Amygdala (tissue), 56 donors: ENCODE results near the gene C20orf144.
"Not testable (repeated sequence)": the region's sequence is repeated elsewhere in the genome, so short reads cannot be mapped to it uniquely, and the experiment has no call there.

Experiments used
- DNase-seq, 56 donors: peaks; one replicate each; lab custom pipeline; 2025; lab: John Stamatoyannopoulos, UW

Gene C20orf144

DNA sequence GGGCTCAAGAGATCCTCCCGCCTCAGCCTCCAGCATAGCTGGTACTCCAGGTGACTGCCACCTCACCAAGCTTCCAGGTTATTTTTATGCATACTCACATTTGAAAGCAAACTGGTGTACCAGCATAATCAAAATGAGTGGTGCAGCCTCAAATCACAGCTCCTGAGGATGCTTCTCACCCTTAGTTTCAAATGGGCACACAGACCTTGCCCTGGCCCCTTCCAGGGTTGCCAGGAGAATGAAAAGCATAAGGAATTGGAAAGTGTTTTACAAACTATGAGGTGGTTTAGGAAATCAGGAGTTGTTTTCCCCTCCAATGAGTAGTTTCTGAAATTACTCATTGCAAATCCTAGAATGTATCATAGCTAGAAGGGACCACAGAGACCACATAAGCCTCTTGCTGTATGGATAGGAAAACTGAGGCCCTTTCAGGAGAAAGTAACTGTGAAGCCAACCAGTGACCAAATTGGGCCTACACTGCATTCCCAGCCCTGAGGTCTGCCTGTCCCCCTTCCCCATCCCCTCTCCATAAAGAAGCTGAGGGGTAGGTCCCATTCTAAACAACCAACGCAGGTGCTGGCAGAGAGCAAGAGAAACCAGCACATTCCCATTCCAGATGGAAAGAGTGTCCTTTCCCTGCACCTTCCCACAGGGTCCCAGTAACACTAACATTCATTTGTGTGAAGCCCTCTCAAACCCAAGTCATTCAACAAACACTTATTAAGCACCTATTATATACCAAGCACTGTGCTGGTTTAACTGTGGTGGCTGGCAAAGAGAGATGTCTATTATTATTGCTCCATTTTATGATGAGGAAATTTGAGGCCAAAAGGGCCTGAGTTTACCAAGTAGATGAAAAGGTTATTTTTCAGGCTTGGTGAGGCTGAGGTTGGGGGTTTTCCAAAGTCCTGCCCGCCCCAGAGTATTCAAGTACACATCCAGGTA is 26.1 kb downstream of the C20orf144 start:
- DNase-seq = no peak

DNA sequence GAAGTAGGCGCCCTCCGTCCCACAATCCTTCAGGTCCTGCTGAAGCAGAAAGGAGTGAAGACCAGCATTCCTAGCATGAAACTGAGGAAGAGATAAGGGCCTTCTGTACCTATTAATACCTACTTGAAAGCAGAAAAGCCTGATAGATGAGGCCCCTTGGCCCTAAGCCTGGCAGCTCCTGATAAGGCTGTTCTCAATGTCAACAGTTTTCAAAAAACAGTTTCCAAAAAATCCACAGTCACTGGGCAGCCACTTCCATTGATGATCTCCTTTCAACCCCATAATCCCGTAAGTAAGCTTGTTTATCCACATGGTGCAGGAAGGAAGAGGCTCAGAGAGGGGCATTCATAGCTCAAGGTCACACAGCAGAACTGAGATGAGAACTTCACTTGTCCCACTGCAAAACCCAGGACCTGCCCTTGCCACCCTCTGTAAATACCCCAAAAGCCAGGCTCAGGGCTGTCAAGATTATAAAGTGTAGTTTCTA is 26.9 kb downstream of the C20orf144 start:
- DNase-seq = no peak

DNA sequence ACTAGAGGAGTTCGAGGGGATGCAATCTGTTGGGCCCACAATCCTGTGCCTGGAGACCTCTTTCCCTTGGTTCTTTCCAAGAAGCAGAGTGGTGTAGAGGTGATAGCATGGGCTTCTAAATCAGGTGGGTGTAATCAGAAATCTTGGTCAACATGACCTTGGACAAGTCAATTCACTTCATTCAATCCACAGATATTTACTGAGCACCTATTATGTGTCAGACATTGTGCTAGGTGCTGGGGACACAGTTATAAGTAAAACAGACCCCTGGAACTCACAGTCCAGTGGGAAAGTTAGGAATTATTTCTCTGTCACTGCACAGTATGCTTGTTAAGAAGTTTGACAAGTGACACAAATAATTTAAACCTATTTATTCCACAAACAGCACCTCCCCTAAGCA is 27.4 kb downstream of the C20orf144 start:
- no peak for DNase-seq

DNA sequence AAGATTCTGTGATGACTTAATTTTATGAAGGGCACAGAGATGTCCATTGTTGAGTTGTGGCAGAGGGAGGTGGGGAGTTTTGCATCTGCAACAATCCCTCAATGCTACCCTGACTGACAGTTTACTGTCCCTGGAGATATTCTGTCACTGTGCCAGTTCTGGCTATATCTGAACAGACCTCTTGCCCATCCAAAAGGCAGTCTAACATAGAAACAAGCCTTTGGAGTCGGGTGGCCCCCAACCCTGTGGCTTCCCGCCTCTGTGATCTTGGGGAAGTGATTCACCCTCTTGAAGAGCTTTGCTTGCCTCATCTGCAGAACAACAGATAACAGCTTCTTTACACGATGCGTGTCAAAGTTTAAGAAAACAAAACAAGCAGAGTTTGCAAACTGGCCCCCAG is 27.8 kb downstream of the C20orf144 start:
- peak in 23 of 56 donors; percentile 14 to 68 (median 38) for DNase-seq

DNA sequence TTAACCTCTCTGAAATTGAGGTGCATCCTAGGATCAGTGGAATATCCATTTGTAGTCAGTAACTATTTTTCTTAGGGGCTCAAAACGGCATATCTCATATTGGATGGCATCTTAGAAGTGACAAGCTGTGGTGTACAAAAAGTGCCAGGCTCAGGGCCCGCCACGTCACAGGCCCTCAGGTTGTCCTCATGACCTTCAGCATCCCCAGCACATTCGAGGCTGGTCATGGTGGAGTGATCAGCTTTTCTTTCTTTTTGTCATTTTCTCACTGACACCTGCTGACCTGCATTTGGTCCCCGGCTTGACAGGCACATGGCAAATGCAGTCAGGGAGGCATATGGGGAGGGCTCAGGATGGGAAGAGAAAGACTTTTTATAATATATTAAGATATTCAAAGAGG is 31.2 kb downstream of the C20orf144 start:
- DNase-seq = peak in 2 of 56 donors; percentile 44 to 61

DNA sequence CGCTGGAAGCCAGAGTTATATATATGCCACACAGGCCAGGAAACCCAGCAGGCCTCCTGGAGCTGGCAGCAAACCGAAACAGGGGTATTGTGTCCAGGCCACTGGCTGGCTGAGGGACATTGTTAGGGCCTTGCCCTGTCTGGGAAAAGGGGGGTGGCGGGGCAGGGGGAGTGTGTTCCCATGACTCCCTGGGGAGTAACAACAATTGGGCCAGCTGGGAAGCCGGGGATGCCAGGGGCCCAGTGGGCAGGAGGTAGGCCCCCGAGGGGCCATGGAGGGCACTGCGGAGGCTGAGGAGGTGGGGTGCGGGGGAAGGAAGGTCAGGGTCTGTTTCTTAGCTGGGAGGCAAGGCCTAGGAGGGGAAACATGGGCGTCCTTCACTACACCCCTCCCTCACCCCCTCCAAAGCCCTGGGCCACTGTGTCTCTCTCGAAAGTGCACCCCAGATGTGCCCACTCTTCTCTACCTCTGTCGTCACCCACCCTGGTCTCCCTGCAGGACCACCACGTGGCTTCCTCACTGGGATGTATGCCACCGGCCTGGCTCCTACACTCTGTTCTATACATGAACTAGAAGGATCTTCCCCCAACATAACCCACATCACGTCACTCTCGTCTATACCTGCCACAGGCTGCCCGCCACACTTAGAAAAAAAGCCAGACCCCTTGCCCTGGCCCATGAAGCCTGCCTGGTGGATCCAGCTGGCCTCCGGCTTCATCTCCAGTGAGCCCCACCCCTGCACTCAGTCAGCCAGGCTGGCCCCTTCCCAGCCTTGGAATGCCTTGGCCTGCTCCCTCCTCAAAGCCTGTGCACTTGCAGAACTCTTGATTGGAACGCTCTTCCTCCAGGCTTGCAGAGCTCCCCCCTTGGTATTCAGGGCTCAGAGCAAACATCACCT is 31.9 kb downstream of the C20orf144 start:
- peak in 53 of 56 donors; percentile 18 to 90 (median 72) for DNase-seq

DNA sequence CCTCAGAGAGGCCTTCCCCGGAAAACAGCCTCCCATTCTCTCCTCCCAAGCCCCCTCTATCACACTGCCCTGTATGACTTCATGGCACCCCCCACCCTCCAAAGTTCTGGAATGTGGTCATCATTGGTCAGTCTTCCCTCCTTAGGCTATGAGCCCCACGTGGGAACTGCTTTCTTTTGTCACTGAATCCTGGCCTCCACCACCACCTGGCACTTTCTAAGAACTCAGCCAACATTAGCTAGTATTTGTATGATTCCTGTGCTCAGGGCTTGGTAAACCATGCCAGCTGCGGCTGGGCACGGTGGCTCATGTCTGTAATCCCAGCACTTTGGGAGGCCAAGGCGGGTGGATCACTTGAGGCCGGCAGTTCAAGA is 32.5 kb downstream of the C20orf144 start:
- peak in 10 of 56 donors; percentile 36 to 69 (median 49) for DNase-seq

DNA sequence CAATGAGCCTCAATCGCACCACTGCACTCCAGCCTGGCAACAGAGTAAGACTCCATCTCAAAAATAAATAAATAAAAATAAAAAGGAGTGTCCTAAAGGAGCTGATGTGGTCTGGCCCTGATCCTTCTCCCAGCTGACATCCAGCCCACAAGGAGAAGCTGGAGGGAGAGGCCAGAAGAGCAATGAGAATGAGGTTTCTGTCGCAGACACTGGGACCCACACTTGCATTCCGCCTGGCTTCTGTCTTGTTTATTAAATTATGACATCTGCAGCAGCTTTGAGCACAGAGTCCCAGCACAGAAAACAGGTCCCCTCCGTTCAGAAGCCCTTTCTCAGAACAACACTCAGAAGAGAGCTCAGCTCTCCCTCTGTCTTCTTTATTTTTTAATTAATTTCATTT is 34.3 kb downstream of the C20orf144 start:
- no peak for DNase-seq

DNA sequence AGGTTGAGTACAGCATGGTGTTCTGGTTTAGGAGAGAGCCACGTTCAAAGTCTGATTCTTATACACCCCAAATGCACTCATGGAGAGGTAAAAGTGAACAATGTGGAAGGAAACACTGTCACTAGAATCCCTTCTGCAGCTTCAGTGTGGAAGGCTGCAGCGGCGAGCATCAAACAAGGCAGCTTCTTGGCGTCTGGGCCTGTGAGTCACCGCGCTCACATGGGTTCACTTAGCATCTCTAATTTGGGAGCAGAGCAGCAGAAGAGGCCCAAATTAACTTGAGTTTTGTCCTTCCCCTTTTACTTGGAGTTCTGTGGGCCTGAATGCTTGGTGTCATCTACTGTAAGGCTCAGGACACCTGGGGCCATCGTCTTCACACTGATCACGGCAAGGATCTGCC is 35.0 kb downstream of the C20orf144 start:
- peak in 36 of 56 donors; percentile 9 to 76 (median 46) for DNase-seq

DNA sequence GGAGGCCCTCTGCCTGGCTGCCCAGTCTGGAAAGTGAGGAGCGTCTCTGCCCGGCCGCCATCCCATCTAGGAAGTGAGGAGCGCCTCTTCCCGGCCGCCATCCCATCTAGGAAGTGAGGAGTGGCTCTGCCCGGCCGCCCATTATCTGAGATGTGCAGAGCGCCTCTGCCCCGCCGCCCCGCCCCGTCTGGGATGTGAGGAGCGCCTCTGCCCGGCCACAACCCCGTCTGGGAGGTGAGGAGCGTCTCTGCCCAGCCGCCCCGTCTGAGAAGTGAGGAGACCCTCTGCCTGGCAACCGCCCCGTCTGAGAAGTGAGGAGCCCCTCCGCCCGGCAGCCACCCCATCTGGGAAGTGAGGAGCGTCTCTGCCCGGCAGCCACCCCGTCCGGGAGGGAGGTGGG is 36.8 kb downstream of the C20orf144 start:
- DNase-seq = not testable (repeated sequence)

DNA sequence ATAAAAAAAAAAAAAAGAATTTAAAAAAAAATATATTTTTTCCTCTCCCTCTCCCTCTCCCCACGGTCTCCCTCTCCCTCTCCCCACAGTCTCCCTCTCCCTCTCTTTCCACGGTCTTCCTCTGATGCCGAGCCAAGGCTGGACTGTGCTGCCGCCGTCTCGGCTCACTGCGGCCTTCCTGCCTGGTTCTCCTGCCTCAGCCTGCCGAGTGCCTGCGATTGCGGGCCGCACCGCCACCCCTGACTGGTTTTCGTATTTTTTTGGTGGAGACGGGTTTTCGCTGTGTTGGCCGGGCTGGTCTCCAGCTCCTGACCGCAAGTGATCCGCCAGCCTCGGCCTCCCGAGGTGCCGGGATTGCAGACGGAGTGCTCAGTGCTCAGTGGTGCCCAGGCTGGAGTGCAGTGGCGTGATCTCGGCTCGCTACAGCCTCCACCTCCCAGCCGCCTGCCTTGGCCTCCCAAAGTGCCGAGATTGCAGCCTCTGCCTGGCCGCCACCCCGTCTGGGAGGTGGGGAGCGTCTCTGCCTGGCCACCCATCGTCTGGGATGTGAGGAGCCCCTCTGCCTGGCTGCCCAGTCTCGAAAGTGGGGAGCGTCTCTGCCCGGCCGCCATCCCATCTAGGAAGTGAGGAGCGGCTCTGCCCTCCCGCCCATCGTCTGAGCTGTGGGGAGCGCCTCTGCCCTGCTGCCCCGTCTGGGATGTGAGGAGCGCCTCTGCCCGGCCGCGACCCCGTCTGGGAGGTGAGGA is 38.7 kb downstream of the C20orf144 start:
- DNase-seq = not testable (repeated sequence)

DNA sequence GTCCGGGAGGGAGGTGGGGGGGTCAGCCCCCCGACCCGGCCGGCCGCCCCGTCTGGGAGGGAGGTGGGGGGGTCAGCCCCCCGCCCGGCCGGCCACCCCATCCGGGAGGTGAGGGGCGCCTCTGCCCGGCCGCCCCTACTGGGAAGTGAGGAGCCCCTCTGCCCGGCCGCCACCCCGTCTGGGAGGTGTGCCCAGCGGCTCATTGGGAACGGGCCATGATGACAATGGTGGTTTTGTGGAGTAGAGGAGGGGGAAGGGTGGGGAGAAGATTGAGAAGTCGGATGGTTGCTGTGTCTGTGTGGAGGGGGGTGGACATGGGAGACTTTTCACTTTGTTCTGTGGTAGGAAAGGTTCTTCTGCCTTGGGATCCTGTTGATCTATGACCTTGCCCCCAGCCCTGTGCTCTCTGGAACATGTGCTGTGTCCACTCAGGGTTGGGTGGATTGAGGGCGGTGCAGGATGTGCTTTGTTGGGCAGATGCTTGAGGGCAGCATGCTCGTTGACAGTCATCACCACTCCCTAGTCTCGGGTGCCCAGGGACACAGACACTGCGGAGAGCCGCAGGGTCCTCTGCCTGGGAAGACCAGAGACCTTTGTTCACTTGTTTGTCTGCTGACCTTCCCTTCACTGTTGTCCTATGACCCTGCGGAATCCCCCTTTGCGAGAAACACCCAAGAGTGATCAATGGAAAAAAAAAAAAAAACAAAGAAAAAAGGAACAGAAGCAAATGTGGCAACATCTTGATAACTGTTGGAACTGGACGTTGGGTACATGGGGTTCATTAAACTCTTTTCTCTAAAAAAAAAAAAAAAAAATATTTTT is 39.7 kb downstream of the C20orf144 start:
- no peak for DNase-seq

DNA sequence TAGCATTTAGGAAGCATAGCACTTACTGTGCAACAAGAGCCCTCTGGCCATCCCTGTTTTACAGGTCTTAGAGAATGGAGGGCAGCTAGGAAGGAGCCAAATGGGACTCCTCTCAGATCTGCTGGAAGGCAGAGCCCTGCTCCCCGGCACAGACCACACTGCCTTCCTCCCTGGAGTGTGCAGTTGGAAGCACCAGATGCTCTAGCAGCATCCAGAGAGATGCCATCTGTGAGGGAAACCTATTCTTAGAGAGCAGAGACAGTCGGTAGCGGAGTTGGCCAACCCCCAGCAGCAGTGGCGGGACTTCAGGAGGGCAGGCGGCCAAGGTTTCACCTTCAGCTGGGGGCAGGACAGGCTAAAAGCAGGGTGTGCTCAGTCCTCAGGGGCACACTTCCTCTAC is 40.7 kb downstream of the C20orf144 start:
- peak in 21 of 56 donors; percentile 9 to 47 (median 24) for DNase-seq

DNA sequence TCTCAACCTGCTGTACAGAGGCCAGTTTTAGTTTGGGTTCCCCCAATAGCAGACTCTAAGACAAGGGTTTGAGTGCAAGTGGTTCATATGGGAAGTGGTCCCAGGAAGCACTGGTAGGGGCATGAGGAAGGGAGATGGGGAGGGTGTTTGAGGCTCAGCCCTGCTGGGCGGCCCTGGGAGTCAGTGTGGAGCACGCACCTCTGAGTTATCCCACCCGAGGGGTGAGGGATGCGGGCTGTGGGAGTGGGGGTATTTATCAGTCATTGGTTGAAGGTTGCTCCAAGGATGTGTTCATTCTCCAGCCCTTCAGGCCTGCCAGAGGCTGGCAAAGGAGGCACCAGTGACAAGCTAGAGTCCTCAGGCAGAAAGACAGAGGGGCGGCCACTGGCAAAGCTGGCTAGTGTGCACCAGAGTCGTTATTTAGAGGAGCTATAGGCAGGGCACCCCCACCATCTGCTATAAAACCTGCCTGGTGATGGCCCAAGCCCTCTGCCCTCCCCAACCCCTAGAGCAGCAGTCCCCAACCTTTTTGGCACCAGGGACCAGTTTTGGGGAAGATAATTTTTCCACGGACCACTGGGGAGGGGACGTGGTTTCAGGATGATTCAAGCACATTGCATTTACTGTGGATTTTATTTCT is 41.5 kb downstream of the C20orf144 start:
- DNase-seq = no peak

DNA sequence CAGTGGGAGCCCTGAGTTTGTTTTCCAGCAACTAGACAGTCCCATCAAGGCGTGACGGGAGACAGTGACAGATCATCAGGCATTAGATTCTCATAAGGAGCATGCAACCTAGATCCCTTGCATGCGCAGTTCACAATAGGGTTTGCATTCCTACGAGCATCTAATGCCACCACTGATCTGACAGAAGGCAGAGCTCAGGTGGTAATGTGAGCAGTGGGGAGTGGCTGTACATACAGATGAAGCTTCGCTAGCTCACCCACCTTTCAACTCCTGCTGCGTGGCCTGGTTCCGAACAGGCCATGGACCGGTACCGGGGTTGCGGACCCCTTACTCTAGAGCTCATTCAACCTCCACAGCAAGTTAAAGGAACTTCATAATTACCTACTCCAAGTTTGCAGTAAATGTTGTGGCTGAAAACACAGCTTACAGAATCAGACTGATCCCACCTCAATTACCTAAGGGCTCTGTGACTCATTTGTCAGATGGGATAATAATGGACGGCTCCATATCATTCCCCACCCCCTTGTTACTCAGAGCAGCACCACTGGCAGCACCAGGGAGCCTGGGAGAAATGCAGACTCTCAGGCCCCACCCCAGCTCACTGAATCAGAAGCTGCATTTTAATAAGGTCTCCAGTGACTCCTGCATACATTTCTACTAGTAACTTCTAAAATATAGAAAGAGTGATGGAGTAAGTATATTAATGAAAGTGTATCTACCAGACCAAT is 42.2 kb downstream of the C20orf144 start:
- DNase-seq = no peak

DNA sequence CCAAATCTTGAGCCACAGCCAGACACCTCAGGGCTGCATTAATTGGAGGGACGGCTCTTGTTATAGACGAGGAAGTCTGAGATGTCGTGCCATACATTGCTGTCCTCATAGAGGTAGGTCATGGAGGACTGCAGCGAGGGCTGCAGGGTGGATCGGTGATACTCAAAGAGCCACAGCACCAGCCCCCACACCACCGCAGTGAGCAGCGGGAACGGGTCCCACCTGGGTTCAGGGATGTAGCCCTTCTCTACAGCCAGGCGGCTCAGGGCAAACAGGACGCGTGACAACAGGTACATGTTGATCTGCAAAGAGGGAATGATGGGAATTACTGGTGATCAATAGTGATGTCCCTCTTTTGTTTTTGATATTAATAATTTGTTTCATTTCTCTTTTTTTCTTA is 45.5 kb downstream of the C20orf144 start:
- no peak for DNase-seq

DNA sequence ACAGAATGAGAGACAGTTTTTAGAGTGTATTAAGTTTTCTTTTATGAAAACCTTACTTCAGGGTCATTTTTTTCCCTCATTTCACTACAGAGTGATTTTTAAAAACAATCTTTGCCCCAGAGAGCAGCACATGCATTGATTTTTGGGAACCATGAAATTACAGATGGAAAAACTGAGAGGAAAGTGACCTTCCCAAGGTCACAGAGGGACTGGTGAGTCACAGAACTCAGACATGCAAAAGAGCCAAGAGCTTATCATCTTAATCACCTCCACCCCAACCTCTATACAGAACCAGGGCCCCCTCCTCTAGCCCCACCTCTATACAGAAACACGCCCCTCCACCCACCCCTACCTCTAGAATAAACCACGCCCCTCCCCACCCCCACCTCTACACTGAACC is 47.3 kb downstream of the C20orf144 start:
- no peak for DNase-seq

DNA sequence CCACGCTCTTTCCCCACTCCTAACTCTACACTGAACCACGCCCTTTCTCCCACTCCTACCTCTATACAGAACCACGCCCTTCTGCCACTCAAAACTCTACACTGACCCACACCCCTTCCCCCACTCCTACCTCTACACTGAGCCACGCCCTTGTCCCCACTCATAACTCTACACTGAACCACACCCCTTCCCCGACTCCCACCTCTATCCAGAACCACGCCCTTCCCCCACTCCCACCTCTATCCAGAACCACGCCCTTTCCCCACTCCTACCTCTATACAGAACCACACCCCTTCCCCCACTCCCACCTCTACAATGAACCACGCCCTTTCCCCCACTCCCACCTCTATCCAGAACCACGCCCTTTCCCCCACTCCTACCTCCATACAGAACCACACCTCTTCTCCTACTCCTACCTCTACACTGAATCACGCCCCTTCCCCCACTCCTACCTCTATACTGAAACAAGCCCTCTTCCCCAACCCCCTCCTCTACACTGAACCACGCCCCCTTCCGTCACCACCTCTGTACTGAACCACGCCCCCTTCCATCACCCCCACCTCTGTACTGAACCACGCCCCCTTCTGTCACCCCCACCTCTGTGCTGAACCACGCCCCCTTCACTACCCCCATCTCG is 47.9 kb downstream of the C20orf144 start:
- no peak for DNase-seq
